Right ventricle myocardium inferior (tissue), 1 donor: ENCODE data around the gene SMARCAD1. TPM values are rescaled to one million over a fixed set of nuclear protein-coding genes. Genes with fewer than 3 reads are reported as not detected.
A peak's percentile ranks its signal among the peaks of the same experiment; 100 is the strongest.

Source experiments
- ATAC-seq: fragments of 200-7000 bp; cut with Tn5 transposase; one replicate; pipeline ENCODE4 v1.9.1; 2020; ENCODE audit warnings: mild to moderate bottlenecking, moderate library complexity
- DNase-seq: peaks from one replicate; pipeline ENCODE4 v3.0.0; 2021; ENCODE audit errors: missing footprints
- intact Hi-C: fragments of 100-400 bp; cut with DNase I; formaldehyde crosslinking; loops from one replicate; pipeline ENCODE4 v1.11.0; 2022
- long read RNA-seq: library from polyadenylated mRNA; unstranded; transcript quantifications from one replicate; pipeline ENCODE4 v2.0.0, GENCODE V29; 2021
- total RNA-seq: library from RNA; stranded (reverse); fragmentation: NEBNext Ultra II Directional; extraction: Animal tissue kit (Norgen Biotek cat#: 25700); gene quantifications from one replicate; pipeline ENCODE4 v1.2.1, GENCODE V29; 2021
- donor health status: DM: no; HTN: yes; CAD: no; lungs with severe emphysema.

Gene SMARCAD1, protein sequence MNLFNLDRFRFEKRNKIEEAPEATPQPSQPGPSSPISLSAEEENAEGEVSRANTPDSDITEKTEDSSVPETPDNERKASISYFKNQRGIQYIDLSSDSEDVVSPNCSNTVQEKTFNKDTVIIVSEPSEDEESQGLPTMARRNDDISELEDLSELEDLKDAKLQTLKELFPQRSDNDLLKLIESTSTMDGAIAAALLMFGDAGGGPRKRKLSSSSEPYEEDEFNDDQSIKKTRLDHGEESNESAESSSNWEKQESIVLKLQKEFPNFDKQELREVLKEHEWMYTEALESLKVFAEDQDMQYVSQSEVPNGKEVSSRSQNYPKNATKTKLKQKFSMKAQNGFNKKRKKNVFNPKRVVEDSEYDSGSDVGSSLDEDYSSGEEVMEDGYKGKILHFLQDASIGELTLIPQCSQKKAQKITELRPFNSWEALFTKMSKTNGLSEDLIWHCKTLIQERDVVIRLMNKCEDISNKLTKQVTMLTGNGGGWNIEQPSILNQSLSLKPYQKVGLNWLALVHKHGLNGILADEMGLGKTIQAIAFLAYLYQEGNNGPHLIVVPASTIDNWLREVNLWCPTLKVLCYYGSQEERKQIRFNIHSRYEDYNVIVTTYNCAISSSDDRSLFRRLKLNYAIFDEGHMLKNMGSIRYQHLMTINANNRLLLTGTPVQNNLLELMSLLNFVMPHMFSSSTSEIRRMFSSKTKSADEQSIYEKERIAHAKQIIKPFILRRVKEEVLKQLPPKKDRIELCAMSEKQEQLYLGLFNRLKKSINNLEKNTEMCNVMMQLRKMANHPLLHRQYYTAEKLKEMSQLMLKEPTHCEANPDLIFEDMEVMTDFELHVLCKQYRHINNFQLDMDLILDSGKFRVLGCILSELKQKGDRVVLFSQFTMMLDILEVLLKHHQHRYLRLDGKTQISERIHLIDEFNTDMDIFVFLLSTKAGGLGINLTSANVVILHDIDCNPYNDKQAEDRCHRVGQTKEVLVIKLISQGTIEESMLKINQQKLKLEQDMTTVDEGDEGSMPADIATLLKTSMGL
- total RNA-seq: 9.2 TPM
- long read RNA-seq, full-length matches to known transcripts: 5 of 5 reads
- long read RNA-seq, partial matches to known transcripts: 0 of 5 reads
- long read RNA-seq, other reads (novel, unspliced or antisense): 0 of 5 reads

DNA sequence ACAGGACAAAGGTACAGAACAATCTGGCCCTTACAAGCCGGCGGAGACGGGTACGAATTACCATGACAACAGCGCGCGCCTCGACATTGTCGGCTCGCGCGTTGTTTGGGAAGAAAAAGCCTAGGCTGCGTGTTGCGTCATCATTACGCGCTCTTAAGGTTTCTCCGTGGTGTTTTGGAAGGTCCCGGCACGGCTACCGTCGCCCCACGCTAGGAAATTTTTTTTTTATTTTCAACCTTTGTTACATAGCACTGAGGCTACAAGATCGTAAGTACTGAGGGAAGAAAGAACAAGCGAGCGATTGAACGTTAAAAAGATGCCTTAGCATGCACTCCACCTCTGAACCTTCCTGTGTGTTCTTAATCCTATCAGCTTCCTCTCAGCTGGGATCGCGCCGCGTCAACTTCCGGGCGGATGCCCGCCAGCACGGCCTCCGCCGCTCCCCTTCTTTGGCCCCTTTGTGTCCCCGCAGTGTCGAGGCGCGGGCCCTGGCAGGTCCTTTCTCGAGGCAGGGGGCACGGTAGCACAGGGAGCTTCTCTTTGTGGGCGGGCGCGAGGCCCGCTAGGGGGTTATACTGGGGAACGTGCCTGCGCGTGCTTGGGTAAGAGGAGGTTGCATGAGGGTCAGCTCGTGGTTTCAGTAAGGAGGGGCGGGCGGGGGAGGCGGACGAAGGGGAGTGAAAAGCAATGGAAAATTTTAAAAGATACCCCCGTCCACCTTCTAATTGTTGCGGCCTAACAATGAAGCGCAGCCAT lies at the start of gene SMARCAD1:
SMARCAD1 (plus strand) TSS at position 397 of the 756 bp plus-strand sequence. CDS start 530 bp downstream, outside the sequence.
- intact Hi-C loops: loop anchor here (10.0 kb wide), 1 partner anchor 247 kb away; the partner anchor contains the start of gene PDLIM5
- ATAC-seq: peak; percentile 96
- DNase-seq: peak; percentile 94

DNA sequence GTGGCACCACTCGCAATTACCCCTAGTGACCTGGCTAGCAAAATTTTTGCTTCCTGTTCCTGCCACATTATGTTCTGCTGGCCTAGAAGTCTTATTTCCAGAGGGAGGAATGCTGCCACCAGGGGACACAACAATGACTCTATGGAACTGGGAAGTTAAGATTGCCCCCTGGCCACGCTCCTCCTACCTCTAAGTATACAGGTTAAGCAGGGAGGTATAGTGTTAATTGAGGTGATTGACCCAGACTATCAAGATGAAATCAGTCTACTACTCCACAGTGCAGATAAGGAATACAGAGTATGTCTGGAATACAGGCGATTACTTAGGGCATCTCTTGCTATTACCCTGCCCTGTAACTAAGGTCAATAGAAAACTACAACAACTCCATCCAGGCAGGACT lies 48.8 kb upstream of the SMARCAD1 start:
- DNase-seq: no peak
- intact Hi-C loops: no loop called here
- no peak for ATAC-seq

DNA sequence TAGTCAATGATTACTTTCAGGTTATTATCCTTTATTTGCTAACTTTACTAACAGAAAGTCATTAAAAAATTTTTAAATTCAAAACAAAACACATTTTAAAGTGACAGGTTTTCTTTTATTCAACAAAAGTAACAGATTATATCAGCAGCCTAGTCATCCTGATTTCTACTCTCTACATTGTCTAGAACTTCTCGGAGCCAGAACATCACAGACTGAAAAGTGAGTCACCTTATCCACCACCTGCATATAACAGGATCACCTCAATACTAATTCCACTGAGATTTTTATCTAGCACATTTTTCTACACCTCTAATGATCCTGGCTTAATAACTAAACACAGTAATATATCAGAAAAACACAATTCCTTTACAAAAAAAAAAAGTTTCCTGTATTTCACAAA lies 47.9 kb upstream of the SMARCAD1 start:
- ATAC-seq (no peak), DNase-seq (no peak)
- intact Hi-C loops: no loop called here

DNA sequence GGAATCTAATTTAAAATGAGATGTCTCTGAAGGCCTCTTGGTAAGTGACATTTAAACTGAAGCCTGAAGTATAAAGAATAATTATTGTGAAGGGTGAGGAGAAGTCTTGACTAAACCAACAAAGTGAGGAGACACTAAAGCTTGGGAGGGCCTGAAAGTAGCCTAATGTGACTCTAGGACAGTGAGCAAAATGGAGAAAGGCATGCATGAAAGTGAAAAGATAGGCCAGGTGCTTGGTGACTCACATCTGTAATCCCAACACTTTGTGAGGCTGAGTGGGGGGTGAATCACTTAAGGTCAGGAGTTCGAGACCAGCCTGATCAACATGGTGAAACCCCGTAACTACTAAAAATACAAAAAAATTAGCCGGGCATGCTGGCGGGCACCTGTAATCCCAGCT lies 46.9 kb upstream of the SMARCAD1 start:
- DNase-seq (no peak), ATAC-seq (no peak)
- intact Hi-C loops: no loop called here

DNA sequence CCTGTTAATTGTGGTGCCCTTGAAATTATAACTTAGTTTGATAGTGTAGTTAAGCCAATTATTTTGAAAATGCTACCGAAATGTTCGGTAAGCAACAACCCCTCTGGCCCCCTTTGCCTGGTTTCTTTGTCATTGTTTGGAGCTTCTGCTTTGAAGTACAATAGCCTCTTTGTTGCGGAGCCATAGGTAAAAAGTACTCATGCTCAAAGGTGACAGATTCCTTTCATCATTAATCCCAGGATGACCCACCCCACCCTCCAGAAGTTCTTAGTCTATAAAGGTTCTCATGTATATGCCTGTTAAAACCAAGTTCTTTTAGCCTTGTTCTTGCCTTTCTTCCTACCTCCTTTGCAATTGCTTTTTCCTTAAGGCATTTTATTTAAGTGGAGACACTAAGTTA lies 42.4 kb upstream of the SMARCAD1 start:
- intact Hi-C loops: no loop called here
- no peak for ATAC-seq
- DNase-seq: no peak

DNA sequence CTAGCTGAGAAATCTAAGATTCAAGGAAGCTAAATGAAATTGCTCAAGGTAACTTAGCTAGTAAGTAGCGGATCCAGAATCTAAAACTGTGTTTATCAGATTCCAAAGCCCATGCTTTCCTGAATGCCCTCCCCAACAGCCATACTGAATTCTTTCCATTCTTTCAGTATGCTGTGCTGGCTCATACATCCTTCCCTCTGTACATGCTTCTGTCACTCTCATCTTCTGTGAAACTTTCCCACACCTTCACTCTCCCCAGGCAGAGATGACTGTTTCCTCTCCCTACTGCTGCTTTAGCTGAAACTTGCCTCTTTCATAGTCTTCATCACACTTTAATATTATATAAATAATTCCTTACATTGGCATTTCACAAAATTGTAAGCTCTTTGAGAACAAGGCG lies 39.3 kb upstream of the SMARCAD1 start:
- ATAC-seq (no peak), DNase-seq (no peak)
- intact Hi-C loops: no loop called here

DNA sequence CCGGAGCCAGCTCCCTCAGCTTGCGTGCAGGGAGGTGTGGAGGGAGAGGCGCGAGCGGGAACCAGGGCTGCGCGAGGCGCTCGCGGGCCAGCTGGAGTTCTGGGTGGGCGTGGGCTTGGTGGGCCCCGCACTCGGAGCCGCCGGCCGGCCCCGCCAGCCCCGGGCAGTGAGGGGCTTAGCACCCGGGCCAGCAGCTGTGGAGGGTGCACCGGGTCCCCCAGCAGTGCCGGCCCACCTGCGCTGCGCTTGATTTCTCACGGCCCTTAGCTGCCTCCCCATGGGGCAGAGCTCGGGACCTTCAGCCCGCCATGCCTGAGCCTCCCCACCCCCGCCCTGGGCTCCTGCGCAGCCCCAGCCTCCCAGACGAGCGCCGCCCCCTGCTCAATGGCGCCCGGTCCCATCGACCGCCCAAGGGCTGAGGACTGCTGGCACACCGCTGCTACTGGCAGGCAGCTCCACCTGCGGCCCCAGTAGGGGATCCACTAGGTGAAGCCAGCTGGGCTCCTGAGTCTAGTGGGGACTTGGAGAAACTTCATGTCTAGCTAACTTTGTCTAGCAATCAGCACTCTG lies 37.8 kb upstream of the SMARCAD1 start:
- intact Hi-C loops: no loop called here
- ATAC-seq: no peak
- DNase-seq: no peak

DNA sequence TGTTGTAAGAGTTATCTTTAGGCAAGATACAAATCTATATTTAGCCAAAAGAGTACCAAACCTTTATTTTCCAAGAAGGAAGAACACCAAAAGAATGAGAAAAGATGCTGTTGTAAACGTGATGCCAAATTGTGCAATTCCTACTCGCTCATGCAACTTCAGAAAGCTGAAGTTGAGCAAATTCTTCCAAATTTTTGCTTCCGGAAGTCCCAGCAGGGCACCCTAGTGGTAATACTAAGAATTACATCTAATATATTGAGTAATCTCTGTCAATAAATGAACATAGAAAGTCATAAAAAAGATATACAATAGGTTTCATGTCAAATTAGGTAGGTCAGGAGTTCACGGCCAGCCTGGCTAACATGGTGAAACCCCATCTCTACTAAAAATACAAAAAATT lies 36.0 kb upstream of the SMARCAD1 start:
- ATAC-seq (no peak), DNase-seq (no peak)
- intact Hi-C loops: no loop called here

DNA sequence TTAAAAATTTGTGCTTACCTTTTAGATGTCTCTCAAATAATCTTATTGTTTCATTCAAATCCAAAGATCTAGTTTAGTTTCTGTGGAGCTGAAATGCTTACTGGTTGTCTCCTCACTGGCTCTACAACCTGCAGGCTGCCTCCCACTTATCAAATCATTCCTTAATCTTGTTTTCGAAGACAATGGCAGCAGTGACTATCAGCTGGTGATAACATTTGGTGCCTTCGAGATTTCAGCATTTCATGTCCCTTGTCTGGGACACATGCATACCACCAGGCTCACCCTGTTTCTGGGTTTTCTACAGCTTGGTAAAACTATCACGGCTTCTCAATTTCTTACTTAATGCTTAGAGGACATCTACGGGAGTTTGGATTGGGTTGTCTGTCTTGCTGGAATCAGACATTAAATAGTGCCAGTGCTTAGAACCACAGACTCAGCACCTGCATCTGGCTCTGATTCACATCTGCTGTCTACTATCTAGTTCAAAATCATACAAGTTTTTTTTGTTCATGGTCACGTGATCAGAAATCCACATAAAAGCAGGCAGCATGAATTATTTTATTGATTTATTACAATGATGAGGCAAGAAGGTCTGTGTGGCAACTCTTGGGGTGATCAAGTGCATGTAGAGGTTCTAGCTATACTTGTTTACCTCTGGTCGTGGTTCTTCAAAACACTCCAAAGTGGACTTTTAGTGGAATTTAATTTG lies 32.0 kb upstream of the SMARCAD1 start:
- ATAC-seq: no peak
- intact Hi-C loops: no loop called here
- no peak for DNase-seq

DNA sequence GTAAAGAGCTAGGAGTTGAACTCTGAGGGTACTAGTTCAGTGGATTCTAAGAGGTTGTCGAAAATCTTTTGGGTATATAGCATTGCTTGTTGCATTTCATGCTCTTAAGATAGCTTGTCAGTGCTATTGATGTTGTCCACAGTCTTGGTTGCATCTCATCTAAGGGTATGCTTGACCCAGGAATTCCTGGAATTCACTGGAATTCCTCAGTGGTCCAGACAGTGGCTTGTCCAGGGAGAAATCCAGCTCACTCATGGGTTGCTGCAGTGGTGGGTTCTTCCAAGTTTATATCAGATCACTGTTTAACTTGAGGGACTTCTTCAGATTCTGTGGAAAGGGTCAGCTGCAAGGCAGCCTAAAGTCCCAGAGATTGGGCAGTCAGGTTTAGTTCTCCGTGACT lies 29.8 kb upstream of the SMARCAD1 start:
- intact Hi-C loops: no loop called here
- no peak for DNase-seq
- ATAC-seq: no peak

DNA sequence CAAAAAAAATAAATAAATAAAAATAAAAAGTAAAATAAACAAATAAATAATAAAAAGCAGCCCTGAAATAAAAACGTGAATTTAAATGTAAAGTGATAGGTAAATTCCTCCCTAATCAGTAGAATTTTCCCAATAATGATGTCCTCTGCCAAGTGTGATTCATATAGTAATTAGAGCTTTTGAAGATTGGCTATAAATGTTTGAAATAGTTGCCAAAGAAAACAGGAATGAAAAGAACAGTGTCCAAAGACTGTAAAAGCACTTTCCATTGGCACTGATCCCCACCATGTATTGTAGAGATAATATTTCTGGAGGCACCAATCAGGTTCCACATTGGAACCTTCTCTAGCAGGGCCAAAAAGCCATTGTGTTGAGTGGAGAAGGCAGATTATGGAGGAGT lies 25.9 kb upstream of the SMARCAD1 start:
- ATAC-seq (no peak), DNase-seq (no peak)
- intact Hi-C loops: no loop called here

DNA sequence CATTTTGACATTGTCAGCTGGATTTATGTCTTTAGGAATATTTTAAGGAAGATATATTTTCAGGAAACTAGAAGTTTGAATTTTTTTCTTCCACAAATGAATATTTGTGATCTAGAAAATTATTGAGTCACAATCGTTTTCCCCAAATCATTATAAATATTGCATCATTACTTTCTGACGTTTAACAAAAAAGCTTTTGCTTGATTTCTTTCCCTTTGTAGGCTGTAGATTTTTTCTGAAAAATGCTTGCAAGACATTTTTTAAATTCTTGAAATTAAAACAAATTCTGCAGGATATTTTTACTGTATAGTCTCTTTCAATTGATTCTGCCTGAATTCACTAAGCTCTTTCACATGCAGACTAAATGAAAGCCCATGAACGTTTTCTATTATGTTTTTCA lies 4.9 kb upstream of the SMARCAD1 start:
- no peak for DNase-seq

DNA sequence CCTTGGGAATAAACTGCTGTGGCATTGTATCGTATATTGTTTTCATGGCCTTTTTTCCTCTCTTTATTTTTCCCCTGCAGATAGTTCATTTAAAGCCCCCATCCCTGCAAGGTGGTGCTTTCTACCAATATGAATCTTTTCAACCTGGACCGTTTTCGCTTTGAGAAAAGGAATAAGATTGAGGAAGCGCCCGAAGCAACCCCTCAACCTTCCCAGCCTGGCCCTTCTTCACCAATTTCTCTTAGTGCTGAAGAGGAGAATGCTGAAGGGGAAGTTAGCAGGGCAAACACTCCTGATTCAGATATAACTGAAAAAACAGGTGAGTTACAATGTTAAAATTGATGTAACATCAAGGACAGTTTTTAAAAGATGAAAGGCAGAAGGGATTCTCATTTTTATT lies 601 bp downstream of the SMARCAD1 start:
- ATAC-seq (no peak), DNase-seq (no peak)
- intact Hi-C loops: loop anchor here (10.0 kb wide), 1 partner anchor 247 kb away; the partner anchor contains the start of gene PDLIM5

More for the DNA sequence above, 4.9 kb upstream of the SMARCAD1 start:
- no peak for ATAC-seq
- intact Hi-C loops: loop anchor here (10.0 kb wide), 1 partner anchor 252 kb away; the partner anchor contains the start of gene PDLIM5

DNA sequence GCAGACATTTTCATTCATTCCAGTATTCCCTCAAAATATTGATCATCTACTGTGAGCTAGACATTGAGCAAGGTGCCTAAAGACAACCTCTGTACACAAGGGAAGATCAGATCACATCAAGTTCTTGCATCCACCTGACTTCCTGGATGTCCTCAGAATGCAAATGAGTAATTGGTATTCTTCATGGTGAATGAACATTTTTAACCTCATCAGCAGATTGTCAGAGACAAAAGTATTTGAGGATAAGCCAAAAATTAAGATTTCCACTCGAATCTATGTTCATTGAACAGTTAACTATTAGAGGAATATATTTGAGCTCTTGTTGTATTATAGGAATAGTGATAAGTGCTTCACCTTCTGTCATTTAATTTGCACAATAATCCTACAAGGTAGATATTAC lies 1.3 kb downstream of the SMARCAD1 start:
- ATAC-seq (no peak), DNase-seq (no peak)
- intact Hi-C loops: loop anchor here (10.0 kb wide), 1 partner anchor 246 kb away; the partner anchor contains the start of gene PDLIM5

DNA sequence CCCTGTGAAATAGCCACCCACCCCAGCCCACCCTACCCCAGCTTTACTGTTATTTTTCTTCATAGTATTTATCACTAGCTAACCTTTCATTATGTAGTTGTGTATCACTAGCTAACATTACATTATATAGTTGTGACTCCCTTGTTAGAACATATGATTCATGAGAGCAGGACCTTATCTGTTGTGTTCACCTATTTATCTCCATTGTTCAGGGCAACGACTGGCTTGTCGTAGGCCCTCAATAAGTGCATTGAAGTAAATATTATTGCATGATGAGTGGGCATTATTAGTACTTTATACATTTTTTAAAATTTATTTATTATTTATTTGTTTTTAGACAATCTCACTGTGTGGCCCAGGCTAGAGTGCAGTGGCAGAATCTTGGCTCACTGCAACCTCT lies 4.2 kb downstream of the SMARCAD1 start:
- intact Hi-C loops: no loop called here
- DNase-seq (no peak), ATAC-seq (no peak)

DNA sequence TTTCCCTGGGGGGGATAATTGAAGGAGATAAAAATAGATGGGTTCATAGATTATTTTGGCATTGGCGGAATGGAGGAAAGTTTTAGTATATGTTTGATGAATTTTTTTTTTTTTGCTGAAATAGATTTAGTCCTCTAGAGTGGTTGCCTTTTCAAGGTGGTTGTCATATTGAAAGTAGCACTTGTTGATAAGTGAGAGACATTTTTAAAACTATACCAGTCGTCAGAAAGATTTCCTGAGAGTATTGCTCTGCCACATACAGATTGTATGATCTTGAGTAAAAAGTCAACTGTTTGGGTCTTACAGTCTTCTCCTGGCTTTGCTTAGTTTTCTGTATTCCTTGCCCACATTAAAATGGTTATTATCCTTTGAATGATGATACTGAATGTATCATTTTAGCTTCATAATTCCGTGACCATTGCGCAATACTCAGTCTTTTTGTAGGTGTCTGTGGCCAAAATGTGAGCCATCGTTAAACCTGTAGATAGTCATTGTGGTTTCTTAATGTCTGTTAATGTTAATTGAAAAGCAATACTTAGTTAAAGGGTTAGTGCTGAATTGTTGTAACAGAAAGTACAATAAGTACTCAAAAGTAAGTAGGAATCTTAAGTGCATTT lies 7.1 kb downstream of the SMARCAD1 start:
- intact Hi-C loops: no loop called here
- no peak for DNase-seq
- no peak for ATAC-seq

DNA sequence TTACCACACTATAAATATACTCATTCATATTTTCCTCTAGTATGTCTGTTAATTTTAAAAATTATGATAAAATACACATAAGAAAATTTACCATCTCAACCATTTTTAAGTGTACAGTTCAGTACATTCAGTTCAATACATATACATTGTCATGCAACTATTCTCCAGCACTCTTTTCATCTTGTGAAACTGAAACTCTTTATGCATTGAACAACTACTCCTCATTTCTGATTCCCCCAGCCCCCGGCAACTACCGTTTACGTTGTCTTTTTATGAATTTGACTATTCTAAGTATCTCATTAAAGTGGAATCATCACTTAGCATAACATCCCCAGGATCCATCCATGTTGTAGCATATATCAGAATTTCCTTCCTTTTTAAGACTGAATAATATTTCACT lies 8.7 kb downstream of the SMARCAD1 start:
- no peak for ATAC-seq
- intact Hi-C loops: no loop called here

More for the DNA sequence above, 8.7 kb downstream of the SMARCAD1 start:
- no peak for DNase-seq
